H1 (cell line): Measurements from ENCODE around the gene GSTM3. TPM values are rescaled to one million over a fixed set of nuclear protein-coding genes. Genes with fewer than 3 reads are reported as not detected.

Source experiments
- MAFK ChIP-seq: IDR thresholded peaks from 2 replicates; pipeline ENCODE4 v1.6.1; 2012; ENCODE audit warnings: low read depth, mild to moderate bottlenecking, improper control_type of control experiment, low read length
- SIX5 ChIP-seq: IDR thresholded peaks from 2 replicates; pipeline ENCODE4 v1.6.1; 2011; ENCODE audit warnings: mild to moderate bottlenecking, low read depth, low read length
- YY1 ChIP-seq: IDR thresholded peaks from 2 replicates; pipeline ENCODE4 v1.6.1; 2011; ENCODE audit warnings: low read depth, mild to moderate bottlenecking, low read length
- polyA plus RNA-seq, 7 experiments: library from polyadenylated mRNA; depleted of rRNA in 3 of 7; stranded (reverse) in 5 of 7; unstranded in 2 of 7; fragments of >200 nt in 5 of 7; fragments of 200-250 nt in 2 of 7; gene quantifications; 1 replicate in 5 of 7; 2 replicates in 1 of 7; 4 replicates in 1 of 7; pipeline versions ENCODE4 v1.2.1 to v1.2.3, GENCODE V29; 2011 to 2013; ENCODE audit warnings: missing spikeins in 2 of 7, mixed read lengths in 2 of 7
- total RNA-seq: library from RNA; stranded (reverse); fragmentation: NEBNext Ultra II Directional; extraction: Animal tissue kit (Norgen Biotek cat#: 25700); gene quantifications from 2 replicates; pipeline ENCODE4 v1.2.1, GENCODE V29; 2021

Gene GSTM3
- total and polyA plus RNA-seq, 2 of the 8 experiments (the other 6 are each of a cell fraction or from before 2014, with no cell fraction given): 2.2 to 5.1 TPM

DNA sequence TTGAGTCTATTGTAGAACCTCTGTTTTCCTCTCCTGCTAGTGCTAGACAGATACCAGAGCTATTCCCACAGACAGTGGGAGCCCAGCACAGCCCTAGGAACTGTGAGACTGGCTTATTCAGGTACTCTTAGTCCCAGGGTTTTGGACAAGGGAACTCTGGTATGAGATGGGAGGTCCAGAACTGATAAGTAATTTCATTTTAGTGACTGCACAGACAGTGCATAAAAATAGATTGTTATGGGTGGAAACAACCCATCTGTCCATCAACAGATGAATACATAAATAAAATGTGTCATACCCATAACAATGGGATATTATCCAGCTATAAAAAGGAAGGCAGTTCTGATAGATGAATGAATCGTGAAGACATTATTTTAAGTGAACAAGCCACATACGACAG, 13.9 kb upstream of the GSTM3 start (continued):
- TF ChIP-seq MAFK (no peak), SIX5 (no peak), YY1 (no peak)
